ENCODE data around the gene PEPD.

PEPD gene

DNA sequence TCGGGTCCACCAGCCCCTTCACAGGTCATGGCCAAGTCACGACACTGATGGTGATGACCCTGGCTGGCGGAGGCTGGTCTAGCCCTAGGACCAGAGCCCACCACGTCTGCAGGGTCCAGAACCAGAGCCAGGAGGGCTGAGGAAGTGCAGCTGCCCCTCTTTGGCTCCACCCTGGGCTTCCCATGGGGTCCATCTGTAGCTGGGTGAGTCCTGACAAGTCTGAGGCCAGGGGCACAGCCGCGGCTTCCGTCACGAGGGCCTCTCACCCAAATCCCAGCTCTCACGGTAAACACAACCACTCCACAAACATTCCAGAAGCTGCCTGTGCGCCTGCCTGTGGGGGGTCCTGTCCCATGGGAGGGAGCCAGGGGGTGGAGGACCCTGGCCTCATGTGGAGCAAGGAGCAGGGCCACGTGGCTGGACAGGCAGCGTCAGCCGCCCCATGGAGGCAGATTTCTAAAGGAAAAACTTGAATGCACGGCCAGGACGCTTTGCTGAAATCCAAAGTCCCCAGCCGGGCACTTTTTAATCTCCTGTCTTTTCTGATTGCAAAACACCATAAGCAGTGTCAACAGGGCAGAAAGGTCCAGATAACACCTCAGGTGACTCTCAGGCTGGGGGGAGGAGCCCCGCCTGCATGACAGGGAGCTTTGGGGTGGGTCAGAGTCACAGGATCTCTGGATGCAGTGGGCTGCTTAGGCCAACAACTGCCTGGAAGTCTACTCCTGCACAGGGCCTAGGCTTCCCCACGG is 118.2 kb downstream of the PEPD start:
- no peak for DNase-seq

- no peak for DNase-seq
These were observed 119.0 kb downstream of the PEPD start for GRCh38 chr19:33402421-33403220.

DNA sequence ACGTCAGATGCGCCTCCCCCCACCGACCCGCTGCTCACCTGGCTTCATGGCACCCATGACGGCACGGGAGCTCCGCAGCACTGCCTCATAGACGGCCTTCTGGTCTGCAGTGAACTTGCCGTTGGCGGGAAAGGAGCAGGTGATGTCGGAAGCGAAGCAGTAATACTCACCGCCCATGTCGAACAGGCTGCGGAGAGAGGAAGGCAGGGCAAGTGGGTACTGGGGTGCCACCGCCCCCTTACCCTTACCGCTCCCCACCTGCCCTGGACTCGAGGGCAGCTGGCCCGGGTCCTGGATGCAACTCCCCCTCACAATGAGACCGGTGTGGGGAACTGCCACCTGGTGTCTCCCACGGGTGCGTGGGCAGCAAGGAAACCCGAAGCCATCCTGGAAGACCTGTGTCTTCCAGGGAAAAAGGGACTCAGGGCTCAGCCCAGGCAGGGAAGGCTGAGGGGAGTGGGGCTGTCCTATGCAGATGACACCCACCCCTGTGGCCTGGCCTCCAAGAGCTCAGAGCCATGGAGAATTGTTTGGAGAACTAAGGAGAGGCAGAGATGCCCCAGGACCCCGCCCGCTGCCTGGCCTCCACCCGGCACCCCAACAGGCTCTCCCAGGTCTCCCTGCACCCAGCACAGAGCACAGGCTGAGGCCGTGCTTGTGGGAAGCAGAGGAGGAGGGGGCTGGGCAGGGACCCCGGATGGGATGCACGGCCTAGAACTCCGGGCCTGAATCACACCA is 119.7 kb downstream of the PEPD start:
- DNase-seq = no peak

DNA sequence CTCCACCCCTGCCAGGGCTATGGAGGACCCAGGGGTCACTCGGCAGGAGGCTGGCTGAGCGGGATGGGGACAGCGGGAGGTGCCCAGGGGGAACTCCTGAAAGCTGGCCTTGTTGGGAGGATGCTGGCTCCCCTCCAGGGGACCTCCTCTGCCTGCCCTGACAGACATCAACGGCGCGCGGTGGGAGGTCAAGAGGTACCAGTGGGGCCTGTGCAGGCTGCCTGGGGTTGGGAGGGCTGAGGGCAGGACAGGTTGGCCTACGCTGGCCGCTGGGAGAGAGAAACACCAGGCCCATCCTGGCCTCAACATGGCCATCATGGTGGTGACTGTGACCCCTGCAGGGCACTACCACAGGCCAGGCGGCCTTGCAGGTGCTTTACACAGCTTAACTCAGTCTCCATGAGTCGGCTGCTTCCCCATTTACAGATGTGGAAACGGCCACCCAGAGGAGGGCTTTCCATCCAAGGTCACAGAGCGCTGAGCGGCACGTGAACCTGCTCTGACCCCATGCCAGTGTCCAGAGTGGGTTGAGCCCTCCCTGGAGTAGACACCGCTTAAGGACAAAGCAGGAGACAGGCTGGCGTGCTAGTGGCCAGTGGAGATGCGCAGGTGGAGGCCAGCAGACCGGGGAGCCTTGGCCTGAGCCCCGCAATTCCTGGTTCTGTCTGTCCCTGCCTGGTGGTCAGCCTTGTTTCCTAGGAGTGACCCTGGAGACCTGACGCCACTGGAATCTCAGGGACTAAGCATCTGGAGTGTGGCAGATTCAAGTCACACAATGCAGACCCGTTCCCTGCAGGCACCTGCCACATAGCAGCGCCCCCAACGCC is 120.5 kb downstream of the PEPD start:
- no peak for DNase-seq

DNA sequence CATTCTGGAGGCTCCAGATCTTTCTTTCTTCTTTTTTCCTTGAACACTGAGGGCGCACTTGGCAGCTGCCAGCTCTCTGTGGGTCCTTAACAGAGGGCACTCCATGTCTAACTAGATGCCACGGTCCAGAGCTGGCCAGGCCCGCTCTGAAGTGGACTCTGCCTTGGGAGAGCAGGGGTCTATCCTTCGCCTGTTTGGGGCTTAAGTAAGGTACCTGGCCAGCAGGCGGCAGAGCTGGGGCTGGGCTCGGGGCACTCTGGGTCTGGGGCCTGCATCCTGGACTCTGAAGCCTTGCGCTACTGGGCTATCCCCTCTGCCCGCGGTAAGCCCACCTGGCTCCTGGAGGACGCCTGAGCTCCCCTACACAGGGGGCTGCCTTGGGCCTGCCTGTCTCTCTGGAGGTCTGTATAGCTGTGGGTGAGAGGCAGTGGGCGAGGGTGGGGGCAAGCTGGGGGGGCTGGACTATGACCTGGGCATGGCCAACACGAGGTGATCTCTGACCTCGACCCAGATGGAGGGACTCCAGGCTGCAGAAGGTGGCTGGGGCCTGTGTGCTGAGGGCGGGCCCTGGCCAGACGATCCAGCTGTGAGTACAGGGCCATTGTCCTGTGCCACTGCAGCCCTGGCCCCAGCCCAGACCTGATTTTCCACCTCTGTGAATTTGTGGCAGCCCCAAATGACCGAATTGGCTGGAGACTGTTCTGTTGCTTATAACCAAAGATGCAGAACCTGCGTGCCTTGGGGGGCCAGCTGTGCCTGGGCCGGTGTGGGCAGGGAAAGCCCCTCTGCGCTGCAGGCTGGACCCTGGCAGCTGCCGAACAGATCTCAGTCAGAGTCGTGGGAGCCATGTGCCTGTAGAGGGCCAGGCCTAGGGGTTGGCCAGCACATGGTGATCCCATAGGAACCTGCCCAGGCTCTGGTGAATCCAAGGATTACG is 121.6 kb downstream of the PEPD start:
- DNase-seq = no peak

DNA sequence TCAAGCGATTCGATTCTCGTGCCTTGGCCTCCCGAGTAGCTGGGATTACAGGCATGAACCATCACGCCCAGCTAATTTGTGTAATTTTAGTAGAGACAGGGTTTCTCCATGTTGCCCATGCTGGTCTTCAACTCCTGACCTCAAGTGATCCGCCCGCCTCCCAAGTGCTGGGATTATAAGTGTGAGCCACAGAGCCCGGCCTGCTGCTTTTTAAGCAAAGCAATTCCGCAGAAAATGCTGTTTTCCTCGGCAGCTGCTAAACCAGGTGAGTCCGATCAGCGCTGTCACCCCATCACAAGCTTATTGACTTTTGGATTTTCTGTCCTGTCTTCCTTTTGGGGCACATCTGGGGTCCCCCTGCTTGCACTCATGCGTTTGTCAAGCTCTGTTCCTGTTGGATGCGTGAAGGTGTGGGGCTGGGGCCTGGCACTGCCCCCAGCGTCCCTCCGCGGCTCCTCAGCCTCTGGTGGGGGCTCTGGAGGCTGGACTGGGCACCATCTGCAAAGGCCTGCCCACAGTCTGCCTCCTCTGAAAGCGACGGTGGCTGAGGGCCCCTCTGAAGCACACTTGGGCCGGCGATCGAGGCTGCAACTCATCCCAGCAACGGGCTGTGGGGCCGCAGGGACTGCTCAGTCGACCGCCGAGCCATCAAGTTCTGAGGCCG is 122.4 kb downstream of the PEPD start:
- no peak for DNase-seq

- DNase-seq = no peak
These were observed 123.1 kb downstream of the PEPD start for GRCh38 chr19:33398361-33399060.

GRCh38 chr19:33397536-33398360 is 123.8 kb downstream of the PEPD start:
- DNase-seq = no peak

DNA sequence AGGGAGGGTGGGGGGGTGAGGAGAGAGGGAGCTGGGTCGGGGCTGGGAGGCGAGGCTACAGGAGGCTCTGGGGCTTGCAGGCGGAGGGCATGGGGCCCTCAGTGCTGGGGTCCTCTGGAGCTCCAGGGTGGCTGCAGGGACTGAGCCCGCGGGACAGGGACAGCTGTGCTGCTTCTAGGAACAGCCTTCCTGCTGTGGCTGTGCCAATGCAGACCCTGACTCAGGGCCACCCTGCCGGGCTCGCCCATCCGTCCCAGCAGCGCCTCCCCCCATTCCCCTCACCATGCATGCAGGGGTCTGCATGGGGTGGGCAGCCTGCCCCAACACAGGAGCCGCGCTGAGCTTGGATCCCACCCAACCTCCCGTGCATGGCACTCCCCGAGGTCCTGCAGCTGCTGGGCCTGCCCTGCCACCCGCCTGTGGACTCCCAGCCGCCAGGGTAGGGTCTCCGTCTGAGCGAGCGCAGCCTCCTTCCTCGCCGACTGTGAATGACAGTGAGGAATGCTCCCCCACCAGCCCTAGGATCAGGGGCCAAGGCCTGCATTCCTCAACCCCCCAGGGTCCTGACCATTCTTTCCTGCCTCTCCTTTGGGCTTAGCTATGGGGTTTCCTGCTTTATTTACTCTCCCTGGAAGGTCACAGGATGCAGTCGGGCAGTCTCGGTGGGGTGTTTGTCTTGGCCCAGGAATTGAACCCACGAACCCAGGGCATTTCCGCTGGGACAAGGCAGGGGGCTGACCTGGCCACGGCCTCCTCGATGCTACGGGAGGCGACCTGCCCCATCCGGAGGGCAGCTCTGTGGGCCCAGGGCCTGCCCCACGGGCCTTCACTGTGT is 124.7 kb downstream of the PEPD start:
- peak; percentile 34 for DNase-seq

- peak; percentile 22 for DNase-seq
These were observed 125.7 kb downstream of the PEPD start for GRCh38 chr19:33395561-33396550.

GRCh38 chr19:33394723-33395560 is 126.6 kb downstream of the PEPD start:
- no peak for DNase-seq

DNA sequence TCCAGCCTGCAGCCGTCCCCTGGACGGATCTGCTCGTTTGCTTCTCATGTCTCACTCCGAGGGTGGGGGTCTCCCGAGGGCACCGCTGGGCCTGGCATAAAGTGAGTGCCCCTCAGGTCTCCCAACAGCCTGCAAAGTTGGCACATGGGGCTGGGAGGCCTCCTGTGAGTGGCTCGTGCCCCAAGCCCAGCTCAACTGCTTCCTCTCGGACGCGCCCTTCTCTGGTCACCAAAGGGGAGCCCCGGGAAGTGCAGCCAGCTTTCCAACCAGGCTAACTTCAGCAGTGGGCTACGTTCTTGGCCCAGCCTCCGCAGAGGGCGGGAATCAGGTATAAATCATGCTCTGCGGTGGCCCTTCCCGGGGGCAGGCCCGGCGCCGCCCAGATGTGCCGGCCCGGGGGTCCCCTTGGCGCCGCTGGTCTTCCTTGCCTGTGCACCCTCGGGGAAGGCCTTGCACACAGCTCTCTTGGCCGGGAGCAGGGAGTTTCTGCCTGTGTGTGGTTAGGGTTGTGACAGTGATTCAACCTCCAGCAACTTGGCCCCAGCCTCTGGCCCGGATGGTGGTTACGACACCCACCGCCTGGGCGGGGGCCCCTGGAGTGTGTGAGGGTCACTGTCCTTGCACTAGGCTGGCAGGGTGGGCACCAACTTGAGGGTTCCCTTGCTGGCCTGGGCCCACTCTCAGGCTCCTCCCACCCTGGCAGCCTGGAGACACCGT is 127.4 kb downstream of the PEPD start:
- DNase-seq = peak; percentile 83

DNA sequence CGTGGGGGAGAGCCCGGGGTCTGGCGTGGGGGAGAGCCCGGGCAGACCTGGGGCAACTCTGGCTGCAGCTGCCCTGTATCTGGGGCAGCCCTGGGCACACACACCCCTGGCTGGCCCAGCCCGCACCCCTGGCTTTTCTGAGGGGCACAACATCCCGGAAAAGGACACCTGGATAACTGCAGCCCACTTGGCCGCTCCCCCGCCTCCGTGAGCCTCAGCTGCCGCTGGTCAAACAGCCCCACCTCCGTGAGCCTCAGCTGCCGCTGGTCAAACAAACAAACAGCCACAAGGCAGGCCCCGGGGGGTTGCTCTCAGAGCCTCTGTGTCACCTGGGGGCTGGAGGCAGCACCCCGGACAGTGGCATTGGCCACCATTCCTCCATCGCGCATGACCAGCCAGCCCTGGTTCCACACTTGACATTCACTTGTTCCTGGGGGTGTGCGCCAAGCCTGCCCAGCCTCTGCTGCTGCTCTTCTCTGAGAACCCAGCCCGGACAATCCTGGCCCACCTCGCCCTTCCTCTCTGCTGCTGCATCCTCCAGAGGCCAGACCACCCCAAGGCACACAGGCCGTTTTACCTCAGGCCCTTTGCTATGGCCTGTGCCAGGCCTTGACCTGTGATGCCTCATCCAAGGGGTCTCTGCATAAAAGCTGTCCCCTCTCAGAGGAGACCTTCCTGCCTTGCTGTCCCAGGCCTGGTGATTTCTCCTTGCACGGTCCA is 128.1 kb downstream of the PEPD start:
- no peak for DNase-seq
